NCI-H1105 (cell line): ENCODE measurements around the gene ASPRV1.
"Not testable (repeated sequence)": the region's sequence is repeated elsewhere in the genome, so short reads cannot be mapped to it uniquely, and the experiment has no call there.

Experiments used
- DNase-seq: peaks from one replicate; lab custom pipeline; 2025; lab: John Stamatoyannopoulos, UW

The ASPRV1 gene

DNA sequence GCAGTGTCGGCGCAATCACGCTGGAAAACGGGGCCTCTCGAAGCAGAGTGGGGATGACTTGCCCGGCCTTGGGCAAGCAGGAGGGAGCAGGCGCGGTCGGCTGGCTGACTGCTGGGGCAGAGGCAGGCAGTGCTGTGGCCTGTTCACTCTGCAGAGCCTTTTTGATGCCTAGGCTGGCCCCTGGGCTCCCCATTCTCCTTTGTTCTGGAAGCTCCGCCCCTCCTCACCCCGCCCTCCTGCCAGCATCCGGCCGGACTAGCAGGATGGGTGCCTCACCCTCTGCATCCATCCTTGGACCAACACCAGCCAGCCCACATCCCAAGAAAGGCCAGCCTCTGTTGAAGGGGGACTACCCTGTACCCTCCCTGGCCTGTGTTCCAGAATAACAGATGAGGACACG lies at the start of gene ASPRV1:
TSS of gene ASPRV1 (minus strand) at position 136 of the 400 bp plus-strand sequence. CDS start 195 bp downstream, outside the sequence.
- no peak for DNase-seq

DNA sequence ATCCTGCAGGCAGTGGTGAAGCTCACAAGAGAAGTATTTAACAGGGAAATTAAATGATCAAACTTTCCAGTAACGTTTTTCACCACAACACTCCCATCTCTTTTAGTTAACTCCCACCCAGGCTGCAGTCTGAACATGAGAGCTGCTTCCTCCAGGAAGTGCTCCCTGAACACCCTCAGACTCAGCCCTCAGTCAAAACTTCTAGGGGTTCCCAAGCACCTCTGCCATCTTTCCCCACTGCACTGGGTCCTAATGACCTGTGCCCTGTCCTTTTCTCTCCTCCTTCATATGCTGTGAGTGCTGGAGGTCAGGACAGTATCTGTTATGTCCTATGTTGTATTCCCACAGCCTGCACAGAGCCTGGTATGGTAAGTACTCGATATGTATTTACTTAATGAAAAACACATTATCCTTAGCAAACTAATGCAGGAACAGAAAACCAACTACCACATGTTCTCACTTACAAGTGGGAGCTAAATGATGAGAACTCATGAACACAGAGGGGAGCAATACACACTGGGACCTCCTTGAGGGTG lies 49.2 kb upstream of the ASPRV1 start:
- DNase-seq, result no peak

DNA sequence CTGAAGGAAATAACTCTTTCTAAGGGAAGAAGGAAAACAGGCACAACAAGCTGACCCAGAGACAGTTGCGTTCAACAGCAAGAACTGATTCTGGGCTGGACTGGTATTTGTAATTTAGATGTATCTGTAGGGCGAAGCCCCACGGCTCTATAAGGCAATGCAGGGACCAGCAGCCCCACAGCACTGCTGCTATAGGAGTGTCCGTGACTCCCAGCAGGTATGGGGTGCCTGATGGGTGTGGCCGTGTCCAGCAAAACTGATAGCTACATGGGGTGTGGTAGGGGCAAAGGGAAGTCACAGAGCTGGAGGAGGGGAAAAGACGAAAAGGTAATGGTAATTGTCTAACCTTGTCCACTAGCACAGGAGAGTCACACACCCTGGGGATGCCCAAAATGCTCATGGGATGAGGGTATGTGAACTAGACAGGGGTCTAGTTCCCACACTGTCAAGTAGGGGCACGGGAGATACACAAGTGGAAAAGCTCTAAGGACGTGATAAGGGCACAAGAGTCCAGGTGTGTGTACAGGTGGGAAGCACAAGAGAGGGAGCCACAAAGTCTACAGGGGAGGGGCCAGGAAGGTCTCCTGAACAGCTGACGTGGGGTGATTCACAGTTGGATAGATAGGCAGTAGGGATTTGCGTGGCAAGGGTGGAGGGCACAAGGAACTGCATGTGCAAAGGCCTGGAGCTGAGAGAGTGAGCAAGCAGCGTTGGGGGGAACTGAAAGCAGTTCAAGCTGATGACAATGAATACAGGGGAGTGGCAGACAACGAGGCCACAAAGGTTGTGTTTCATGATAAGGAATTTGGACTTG lies 48.5 kb upstream of the ASPRV1 start:
- DNase-seq, result no peak

DNA sequence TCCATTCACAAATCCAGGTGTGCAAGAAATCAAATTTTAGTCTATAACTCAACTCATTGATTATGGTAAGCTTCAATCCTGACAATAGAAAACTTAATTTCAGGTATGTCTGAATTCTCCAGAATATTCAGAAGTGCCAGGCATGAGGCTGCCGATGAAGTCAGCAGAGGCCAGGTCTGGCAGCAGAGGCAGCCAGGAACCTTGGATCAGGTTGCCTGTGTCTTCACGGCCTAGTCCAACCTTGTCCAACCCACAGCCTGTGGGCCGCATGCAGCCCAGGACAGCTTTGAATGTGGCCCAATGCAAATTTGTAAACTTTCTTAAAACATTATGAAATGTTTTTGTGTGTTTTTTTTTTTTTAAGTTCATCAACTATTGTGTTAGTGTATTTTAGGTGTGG lies 46.9 kb upstream of the ASPRV1 start:
- no peak for DNase-seq

DNA sequence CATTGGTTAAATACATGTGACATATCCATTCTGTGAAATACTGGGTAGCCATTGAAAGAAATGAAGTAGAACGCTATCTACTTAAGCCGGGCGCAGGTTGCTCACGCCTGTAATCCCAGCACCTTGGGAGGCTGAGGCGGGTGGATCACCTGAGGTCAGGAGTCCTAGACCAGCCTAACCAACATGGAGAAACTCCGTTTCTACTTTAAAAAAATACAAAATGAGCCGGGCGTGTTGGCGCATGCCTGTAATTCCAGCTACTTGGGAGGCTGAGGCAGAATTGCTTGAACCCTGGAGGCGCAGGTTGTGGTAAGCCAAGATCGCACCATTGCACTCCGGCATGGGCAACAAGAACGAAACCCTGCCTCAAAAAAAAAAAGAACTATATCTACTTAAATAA lies 45.7 kb upstream of the ASPRV1 start:
- no peak for DNase-seq

GRCh38 chr2:70006447-70006784 lies 45.0 kb upstream of the ASPRV1 start:
- no peak for DNase-seq

- no peak for DNase-seq
These were observed 44.5 kb upstream of the ASPRV1 start for GRCh38 chr2:70005752-70006446.

GRCh38 chr2:70005216-70005615 lies 43.8 kb upstream of the ASPRV1 start:
- DNase-seq, result no peak

DNA sequence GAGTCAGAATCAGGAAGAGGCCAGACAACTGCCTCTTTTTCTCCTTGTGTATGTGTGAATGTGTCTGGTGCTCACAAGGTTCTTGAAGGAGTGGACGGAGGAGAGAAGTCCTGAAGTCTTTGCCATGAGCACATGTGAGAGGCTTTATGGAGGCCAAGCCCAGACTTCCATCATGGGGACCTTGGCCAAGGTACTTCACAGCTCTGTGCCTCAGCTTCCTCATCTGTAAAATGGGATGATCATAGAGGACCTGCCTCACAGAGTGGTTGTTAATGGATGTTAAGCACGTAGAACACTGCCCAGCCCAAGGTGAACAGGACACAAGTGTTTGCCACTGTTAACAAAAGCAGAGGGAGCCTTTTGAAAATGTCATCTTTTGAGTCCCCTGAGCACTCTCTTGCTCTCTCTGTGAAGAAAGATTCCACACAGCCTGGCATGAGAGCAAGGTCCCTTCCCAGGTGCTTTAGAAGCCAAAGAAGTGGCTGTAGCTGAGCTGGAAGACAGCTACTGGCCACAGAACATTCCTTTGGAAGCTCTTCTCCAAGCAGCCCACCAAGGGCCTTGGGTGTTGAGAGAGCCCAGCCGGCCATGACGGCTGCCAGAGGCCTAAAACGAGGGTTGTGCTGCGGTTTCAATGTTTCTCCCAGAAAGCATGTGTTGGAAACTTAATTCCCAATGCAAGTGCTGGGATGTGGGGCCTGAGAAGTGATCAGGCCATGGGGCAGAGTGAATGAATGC lies 41.8 kb upstream of the ASPRV1 start:
- no peak for DNase-seq

DNA sequence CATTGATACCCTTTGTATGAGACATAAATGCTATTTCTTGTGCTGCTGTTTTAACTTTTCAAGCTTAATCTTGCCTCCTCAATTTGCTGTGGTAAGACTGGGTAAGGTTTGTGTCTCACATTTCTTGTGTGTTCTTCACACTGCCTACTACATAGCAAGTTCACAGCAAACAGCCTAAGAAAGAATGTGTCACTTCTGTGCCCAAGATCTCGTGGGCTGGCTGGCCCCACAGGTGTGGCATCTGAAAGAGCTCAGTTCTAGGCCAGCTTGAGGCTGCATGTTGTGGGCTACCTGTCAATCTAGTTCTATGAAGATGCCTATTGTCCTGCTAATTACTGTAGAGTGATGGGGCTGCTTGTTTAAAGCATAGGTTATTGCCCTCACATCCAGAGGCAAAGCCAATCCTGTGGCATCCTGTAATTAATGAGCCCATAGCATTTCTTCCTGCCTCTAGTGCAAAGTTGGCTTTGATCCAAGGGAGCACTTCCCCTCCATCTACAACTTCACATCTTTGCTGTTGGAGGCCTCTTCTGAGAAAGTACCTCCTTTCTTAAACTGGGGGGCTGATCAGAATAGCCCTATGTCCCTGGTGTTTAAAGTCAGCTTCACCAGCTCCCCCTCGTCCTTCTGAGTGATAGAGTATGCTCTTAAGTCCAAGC lies 40.9 kb upstream of the ASPRV1 start:
- peak; percentile 43 for DNase-seq

DNA sequence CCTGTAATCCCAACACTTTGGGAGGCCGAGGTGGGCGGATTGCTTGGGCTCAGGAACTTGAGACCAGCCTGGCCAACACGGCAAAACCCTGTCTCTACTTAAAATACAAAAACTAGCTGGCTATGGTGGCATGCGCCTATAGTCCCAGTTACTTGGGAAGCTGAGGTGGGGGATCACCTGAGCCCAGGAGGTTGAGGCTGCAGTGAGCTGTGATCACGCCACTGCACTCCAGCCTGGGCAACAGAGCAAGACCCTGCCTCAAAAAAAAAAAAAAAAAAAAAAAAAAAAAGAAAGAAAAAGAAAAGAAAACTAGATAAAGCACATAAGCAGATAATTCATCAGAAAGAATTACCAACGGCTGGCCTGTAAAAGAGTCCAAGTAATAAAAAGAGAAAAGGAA lies 39.1 kb upstream of the ASPRV1 start:
- not testable (repeated sequence) for DNase-seq

- no peak for DNase-seq
These were observed 37.3 kb upstream of the ASPRV1 start for GRCh38 chr2:69998761-69999160.

DNA sequence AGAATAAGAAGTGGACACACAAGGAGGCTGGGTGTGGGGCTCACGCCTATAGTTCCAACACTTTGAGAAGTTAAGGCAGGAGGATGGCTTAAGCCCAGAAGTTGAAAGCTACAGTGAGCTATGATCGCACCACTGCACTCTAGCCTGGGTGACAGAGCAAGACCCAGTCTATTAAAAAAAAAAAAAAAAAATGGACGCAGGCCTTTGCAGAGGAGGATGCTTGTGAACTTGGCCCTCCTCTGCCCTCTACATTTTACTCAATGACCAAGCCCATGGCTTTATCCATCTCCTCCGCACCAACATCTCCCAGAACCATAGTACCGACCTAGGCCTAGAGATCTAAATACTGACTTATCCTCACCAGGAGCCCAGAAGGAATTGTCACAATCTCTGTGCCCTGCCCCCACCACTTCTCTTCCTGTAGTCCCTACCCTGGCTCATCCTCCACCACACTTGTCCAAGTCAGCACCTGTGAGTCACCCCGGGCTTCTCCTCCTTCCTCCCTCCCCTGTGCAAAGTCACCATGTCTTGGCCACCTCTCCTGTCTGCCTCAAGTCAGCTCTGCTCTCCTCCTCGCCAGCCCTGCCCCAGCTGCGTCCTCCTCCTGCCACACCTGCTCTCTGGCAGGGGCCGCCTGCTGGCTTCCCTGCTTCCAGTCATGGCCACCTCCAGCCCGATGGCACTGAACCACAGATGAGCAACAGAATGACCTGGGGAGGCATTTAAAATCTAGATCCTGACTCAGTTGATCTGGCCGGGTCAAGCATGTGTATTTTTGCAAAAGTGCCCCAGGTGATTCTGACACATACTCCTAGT lies 35.8 kb upstream of the ASPRV1 start:
- DNase-seq, result no peak

GRCh38 chr2:69995511-69995910 lies 34.1 kb upstream of the ASPRV1 start:
- DNase-seq, result no peak

- DNase-seq, result no peak
These were observed 32.7 kb upstream of the ASPRV1 start for GRCh38 chr2:69994166-69994565.

- no peak for DNase-seq
These were observed 32.3 kb upstream of the ASPRV1 start for GRCh38 chr2:69993708-69994107.

GRCh38 chr2:69993048-69993565 lies 31.7 kb upstream of the ASPRV1 start:
- DNase-seq, result no peak

- no peak for DNase-seq
These were observed 31.0 kb upstream of the ASPRV1 start for GRCh38 chr2:69992310-69993047.

DNA sequence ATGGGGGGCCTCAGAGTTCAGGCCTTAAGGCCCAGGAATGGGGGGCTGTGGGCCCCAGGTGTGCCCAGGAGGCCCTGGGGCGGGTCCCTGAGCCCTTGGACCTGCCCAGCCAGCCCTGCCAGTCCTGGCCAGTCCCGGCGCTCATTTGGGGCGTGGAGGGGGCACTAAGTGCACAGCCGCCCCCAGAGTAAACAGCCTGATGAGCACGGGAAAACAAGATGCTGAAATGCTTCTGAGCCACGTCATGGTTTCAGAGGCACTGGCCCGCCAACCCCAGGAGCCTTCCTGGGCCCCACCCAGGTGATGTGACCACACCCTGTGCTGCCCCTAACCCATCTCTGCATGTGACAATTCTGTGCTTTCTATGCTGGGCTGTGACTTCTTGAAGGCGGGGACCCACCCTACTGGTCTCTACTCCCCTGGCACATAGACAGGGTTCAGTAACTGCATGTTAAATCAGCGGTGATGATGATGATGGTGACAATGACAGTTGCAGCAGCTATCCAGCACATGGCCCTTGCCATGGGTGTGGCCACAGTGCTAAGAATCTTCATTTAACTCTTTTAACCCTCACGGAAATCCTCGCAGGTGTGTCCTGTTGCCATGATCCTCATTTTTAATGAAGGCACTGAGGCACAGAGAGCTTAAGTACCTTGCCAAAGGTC lies 28.1 kb upstream of the ASPRV1 start:
- DNase-seq, result no peak

- DNase-seq, result no peak
These were observed 27.6 kb upstream of the ASPRV1 start for GRCh38 chr2:69989009-69989408.
